ENCODE results near the gene BIRC3.

DNA sequence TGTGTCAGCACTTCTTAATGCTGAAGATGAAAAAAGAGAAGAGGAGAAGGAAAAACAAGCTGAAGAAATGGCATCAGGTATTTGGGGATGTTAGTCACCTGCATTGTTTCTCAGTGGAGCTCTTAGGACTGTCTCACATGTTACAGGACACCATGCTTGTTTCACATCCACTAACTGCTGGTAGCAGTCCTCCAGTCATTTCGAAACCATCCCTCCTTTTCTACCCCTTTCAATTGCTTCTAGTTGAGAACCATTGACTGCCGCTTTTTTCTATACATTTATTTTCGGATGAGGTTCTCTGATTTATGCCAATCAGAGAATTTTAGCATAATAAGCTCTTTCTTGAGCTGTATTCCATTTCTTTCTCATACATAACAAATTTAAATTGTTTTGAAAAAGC is 51.2 kb downstream of the BIRC3 start:
- TF ChIP-seq EZH2 (IDR thresholded peaks at IDR 0.05; ENCODE audit: insufficient read depth, poor library complexity, severe bottlenecking) (no peak), EZH2phosphoT487 (IDR thresholded peaks at IDR 0.05; ENCODE audit: insufficient read depth, low read depth) (no peak)
